ENCODE results near the gene KDELR3.
"Not testable (repeated sequence)": the region's sequence is repeated elsewhere in the genome, so short reads cannot be mapped to it uniquely, and the experiment has no call there.

Gene KDELR3

DNA sequence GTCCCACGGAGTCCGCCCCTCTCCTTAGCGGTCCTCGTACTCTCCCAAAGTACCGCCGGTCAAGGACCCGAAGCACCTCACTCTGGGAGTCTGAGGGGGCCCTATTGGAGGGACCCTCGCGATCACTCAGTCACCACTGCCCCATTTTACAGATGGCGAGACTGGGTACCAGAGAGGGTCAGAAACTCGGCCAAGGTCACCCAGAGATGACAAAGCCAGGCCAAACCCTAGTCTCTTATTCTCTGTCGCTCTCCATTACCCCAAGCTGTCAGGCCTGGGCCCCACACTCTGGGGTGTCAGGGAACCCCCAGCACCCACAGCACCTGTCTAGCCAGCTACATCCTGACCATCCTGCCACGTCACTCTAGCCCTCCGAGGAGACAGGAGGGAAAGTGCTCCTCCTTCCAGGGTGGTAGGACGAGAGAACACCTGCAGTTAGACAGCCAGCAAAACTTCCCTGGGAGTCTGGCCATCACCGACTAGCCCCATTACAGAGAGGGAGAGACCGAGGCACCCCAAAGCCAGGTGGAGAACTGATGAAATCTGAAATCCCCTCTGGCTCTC, 11.5 kb upstream of the KDELR3 start:
- no peak for DNase-seq (ENCODE audit: low read depth in 3 of 3)

GRCh38 chr22:38456841-38457699, 10.8 kb upstream of the KDELR3 start:
- no peak for DNase-seq (ENCODE audit: low read depth in 3 of 3)

DNA sequence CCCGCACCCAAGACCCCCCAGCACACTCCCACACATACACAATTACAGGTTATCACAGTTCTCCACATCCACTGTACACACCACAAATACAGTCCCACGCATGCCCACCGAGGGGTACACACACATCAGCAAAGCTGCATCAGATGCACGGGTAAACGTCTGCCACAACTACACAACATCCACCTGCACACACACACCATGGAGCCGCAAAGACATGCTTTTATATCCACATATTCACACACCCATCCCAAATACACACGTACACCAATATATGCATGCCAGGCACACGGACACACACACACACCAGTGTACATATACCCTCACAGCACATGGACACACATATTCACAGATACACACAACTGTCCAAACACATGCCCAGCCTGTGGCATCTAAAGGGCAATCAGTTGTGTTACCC, 7.5 kb upstream of the KDELR3 start:
- DNase-seq (ENCODE audit: low read depth in 3 of 3), result no peak

- no peak for DNase-seq (ENCODE audit: low read depth in 3 of 3)
These were observed 6.9 kb upstream of the KDELR3 start for GRCh38 chr22:38461057-38461413.

DNA sequence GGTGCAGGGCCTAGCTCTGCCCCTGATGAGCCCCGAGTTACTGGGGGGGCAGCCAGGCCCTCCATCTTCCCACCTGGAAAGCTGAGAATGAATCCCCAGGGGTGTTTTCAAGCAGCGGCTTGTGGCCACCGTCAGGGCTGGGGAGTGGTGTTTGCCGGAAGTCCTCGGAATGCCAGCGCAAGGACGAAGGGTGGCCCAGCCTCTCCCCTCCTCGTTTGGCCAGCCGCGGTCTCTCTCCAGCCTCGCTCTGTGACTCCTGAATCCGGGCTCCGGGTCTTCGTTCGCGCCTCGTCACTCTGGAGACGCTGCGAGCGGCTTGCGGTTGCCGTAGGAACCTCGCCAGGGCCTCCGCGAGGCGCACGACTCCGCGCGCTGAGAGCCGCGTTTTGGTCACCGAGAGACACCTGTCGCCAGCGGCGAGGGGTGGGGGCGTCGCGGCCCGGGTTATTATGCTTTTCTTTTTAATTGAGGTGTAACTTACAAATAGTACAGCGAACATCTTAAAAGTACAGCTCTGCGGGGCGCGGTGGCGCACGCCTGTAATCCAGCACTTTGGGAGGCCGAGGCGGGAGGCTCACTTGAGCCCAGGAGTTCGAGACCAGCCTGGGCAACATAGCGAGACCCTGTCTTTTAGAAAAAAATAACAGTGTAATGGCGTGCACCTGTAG, 6.3 kb upstream of the KDELR3 start:
- DNase-seq (ENCODE audit: low read depth in 3 of 3), result peak; percentile 21 to 67 (median 32)

GRCh38 chr22:38462960-38463784, 4.7 kb upstream of the KDELR3 start:
- DNase-seq (ENCODE audit: low read depth in 3 of 3), result no peak

DNA sequence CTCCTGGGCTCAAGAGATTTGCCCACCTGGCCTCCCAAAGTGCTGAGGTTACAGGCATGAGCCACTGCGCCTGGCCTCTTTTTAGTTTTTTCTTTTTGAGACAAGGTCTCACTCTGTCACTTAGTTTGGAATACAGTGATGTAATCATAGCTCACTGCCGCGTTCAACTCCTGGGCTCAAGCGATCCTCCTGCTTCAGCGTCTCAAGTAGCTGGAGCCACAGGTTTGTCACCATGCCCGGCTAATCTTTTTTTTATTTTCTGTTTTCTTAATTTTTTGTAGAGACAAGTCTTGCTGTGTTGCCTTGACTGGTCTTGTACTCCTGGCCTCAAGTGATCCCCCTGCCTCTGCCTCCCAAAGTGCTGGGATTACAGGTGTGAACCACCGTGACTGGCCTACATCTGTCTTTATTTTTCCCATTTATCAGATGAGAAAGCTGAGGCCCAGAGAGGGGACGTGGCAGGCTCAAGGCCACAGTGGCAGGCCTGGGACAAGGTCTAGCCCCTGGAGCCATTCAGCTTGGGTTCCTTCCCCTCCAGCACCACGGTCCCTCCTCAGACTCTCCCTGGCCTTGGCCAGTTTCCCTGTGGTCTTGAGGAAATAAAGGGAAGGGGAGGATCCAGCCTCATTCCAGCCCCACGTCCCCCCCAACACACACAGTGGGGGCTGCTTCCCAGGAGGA, 2.8 kb upstream of the KDELR3 start:
- DNase-seq (ENCODE audit: low read depth in 3 of 3), result no peak

DNA sequence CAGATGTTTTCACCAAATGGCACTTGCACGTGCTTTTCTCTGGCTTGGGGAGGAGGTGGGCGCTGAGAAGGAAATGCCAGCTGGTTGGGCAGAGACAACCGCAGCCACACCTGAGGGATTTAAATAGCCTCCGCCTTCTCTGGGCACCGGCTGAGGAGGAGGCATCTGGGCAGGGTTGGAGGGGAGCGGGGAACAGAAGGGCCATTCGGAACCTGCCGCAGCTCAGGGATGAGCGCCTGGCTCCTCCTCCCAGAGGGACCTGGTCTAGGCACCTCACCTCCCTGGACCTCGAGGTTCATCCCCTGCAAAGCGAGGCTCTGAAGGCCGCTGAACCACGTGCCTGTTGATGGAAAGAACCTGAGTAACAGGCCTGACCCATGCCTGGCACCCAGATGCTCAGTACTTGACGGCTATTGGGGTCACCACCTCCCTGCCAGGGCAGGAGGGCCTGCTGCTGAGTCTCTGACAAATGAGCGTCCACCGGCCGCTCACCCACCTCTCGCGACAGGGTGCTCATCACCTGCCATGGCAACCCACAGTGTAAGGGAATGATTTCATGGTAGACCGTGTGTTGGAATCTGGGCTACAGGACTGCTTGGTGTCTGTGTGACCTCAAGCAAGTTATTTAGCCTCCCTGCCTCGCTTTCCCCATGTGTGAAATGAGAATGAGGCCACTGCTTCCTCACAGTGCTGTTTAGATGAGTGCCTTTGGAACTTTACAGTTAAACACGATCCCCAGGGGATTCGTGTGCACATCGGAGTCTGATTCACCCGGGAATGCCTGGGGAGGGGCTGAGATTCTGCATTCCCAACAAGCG, 2.0 kb upstream of the KDELR3 start:
- no peak for DNase-seq (ENCODE audit: low read depth in 3 of 3)

- no peak for DNase-seq (ENCODE audit: low read depth in 3 of 3)
These were observed 425 bp upstream of the KDELR3 start for GRCh38 chr22:38467438-38467903.

GRCh38 chr22:38468443-38469305, 778 bp downstream of the KDELR3 start:
- no peak for DNase-seq (ENCODE audit: low read depth in 3 of 3)

DNA sequence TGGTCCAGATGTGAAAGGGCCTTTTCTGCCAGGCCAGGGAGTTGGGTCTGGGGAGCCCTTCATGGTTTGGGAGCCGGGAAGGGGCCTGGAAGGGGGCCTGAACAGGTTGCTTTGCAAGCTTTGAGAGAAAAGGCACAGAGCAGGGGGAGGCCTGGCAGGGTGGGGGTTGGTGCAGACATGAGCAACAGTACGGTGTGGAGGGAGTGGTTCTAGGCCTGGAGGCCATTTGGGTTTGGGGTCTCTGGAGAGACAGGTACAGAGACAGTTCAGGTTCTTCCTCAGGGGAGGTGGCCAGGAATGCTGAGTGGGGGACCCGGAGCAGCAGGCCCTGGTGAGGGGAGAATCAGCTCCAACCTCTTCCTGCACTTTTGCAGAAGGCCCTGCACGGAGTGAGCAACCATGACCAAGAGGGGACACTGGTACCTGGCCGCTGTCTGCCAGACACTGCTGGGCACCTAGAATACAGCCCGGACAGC, 1.4 kb downstream of the KDELR3 start:
- DNase-seq (ENCODE audit: low read depth in 3 of 3), result no peak

GRCh38 chr22:38470179-38470578, 2.3 kb downstream of the KDELR3 start:
- DNase-seq (ENCODE audit: low read depth in 3 of 3), result not testable (repeated sequence)

DNA sequence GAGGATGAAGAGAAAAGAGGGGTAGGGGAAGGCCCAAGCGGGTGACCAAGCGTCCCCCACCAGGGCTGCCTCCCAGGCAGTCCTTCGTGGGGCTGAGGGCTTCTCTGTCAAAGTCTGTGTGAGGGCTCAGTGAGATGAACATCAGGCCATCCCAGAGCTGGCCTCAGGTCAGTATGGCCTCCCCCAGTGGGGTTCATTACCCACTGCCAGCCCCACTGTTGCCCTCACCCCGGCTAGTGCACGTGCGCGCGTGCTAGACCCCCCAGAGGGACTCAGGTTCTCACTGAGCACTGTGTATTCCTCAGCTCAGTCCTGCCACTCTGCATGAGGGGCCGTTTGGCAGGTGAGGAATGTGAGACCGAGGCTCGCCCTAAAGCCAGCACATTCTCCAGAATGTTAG, 3.3 kb downstream of the KDELR3 start:
- DNase-seq (ENCODE audit: low read depth in 3 of 3), result no peak

DNA sequence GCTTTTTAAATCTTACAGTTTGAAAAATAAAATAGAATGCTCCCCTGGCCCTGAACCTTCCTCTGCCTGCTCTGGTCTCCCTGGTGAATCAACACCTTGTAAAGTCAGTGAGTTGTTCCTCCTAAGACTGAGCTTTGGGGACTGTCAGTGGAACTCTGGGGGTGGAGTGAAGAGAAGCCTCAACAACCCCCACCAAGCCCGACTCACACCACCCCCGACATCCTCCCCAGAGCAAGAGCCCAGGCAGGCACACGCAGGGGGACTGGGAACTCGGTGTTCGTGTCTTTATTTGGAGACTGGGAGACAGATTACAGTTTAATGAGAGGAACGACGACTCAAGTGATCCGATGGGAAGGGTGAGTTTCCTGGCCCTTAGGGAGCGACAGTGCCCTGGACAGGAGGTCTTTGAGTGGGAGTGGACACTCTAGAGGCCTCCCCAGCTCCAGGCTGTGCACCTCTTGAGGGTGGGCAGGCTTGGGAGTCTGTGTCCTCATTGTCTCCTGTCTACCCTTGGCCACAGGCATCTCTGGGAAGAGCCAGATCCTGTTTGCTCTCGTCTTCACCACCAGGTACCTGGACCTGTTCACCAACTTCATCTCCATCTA, 6.2 kb downstream of the KDELR3 start:
- no peak for DNase-seq (ENCODE audit: low read depth in 3 of 3)

DNA sequence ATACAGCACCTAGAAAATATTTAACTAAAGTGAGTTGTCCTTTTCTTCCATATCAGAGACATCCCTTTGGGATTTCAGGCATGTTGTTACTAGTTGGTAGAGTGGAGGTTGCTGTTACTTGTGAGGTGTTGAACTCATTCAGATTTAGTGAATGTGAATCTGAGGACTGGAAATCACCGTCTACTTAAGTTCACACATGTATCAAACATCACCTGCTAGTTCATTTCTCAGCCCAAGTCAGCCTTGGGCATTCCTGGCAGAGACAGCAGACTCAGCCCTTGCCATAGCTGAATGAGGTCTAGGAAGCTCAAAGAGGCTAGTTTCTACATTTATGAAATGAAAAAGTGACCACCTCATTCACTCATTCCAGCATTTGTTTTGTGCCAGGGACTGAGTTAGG, 9.7 kb downstream of the KDELR3 start:
- no peak for DNase-seq (ENCODE audit: low read depth in 3 of 3)

DNA sequence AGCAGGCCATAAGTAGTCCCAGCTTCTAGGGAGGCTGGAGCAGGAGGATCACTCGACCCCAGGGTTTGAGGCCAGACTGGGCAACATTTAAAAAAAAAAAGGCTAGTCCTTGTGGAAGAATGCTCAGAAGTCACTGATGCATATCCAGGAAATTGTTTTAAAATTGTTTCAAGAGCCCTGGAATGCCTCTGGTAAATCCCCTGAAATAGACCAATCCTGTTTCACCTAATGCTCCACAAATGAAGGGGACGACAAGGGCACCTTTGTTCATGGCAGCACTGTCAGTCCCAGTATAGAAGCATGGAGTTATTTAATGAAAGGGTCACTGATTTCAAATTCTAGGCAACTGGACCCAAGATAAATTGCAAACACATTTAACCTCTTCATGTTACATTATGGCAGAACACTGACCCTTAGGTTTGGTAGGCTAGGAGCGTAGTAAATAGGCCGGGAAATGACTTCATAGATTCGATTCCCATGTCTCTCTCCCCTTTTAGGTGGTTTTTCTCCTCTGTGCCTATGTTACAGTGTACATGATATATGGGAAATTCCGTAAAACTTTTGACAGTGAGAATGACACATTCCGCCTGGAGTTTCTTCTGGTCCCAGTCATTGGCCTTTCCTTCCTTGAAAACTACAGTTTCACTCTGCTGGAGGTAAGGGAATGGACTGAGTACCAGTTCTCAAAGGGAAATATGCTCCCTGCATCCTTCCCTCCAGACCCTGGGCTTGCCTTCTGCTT, 11.4 kb downstream of the KDELR3 start:
- no peak for DNase-seq (ENCODE audit: low read depth in 3 of 3)

- no peak for DNase-seq (ENCODE audit: low read depth in 3 of 3)
These were observed 13.4 kb downstream of the KDELR3 start for GRCh38 chr22:38481162-38481870.

- no peak for DNase-seq (ENCODE audit: low read depth in 3 of 3)
These were observed 14.0 kb downstream of the KDELR3 start for GRCh38 chr22:38481871-38482332.

Data from stimulated activated CD4-positive, alpha-beta T cell treated with anti-CD3 and anti-CD28 coated beads, TNF-alpha, amount 100 ng/mL, for 24 hours (primary cell).